Gastrocnemius medialis (tissue), 4 donors: Measurements from ENCODE around the gene TPTE2.
"Not testable (repeated sequence)": the region's sequence is repeated elsewhere in the genome, so short reads cannot be mapped to it uniquely, and the experiment has no call there.

Experiments used
- CTCF ChIP-seq, 5 experiments: fragments of 450-650 bp in 3 of 5; fragments of 200-600 bp in 2 of 5; sonication (generic) in 2 of 5; IDR thresholded peaks in 4 of 5; conservative IDR thresholded peaks in 1 of 5; 1 replicate in 4 of 5; 2 replicates in 1 of 5; pipeline ENCODE4 v1.5.1; 2016 to 2019; ENCODE audit warnings: antibody characterized with exemption in 5 of 5, mild to moderate bottlenecking in 3 of 5, moderate library complexity in 3 of 5
- POLR2A ChIP-seq, 2 donors: fragments of 450-650 bp; IDR thresholded peaks; one replicate each; pipeline ENCODE4 v1.6.1; 2017; ENCODE audit warnings: antibody characterized with exemption in 2 of 2, mild to moderate bottlenecking in 2 of 2, moderate library complexity in 2 of 2

GRCh38 chr13:19507623-19508022, 53.7 kb downstream of the TPTE2 start:
- TF ChIP-seq POLR2A (IDR thresholded peaks at IDR 0.05); CTCF (IDR thresholded peaks at IDR 0.05 in 4 of 5, conservative IDR thresholded peaks at IDR 0.05 in 1 of 5): not testable (repeated sequence)
